Measurements from ENCODE around the gene C16orf96. TPM values are rescaled to one million over a fixed set of nuclear protein-coding genes. Genes with fewer than 3 reads are reported as not detected.

C16orf96 gene
- total RNA-seq, 1 donor from 2014 or later = 0.11 TPM

DNA sequence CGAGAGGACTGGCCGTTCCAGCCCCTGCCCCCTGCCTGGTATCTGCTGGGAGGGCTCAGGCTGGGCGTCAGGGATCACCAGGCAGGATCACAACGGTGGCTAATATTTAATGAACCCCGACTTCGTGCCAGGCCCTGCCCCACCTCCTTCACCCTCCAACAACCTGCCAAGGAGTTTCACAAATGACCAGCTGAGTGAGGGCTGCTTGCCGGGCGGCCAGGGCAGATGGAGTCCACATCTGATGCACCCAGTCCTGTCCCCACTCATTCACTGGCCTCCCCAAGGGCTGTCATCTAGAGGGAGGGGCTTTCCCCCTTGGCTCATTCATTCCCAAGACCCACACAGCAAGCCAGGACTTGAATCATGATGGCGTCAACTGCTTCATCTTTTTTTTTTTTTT lies 41.0 kb downstream of the C16orf96 start:
- Mint-ChIP-seq H3K4me3 (no peak overlapping the region), H3K27me3 (ENCODE audit: insufficient read depth, low read depth) (peaks cover 17% of the 10 kb centered on the region), H3K27ac (no peak overlapping the region), H3K36me3 (no peaks in the 10 kb centered on the region), H3K9me3 (no peaks in the 10 kb centered on the region), H3K4me1 (peaks cover 14% of the 10 kb centered on the region)
- peaks cover 22% of the 10 kb centered on the region for H3K4me1 ChIP-seq
- no peak overlapping the region for H3K4me3 ChIP-seq
- TF ChIP-seq, protein P1, sequence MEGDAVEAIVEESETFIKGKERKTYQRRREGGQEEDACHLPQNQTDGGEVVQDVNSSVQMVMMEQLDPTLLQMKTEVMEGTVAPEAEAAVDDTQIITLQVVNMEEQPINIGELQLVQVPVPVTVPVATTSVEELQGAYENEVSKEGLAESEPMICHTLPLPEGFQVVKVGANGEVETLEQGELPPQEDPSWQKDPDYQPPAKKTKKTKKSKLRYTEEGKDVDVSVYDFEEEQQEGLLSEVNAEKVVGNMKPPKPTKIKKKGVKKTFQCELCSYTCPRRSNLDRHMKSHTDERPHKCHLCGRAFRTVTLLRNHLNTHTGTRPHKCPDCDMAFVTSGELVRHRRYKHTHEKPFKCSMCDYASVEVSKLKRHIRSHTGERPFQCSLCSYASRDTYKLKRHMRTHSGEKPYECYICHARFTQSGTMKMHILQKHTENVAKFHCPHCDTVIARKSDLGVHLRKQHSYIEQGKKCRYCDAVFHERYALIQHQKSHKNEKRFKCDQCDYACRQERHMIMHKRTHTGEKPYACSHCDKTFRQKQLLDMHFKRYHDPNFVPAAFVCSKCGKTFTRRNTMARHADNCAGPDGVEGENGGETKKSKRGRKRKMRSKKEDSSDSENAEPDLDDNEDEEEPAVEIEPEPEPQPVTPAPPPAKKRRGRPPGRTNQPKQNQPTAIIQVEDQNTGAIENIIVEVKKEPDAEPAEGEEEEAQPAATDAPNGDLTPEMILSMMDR (IDR thresholded peaks at IDR 0.05) = no peak
- TF ChIP-seq EZH2phosphoT487 (IDR thresholded peaks at IDR 0.05) (no peak), EZH2 (IDR thresholded peaks at IDR 0.05) (no peak)
- no peak for DNase-seq (ENCODE audit: low spot score)
- H3K27ac ChIP-seq = no peak overlapping the region
- H3K36me3 ChIP-seq = no peaks in the 10 kb centered on the region
- no peak overlapping the region for H3K4me2 ChIP-seq
- H3F3A ChIP-seq (ENCODE audit: low read depth) = peaks cover 9% of the 10 kb centered on the region
- H3K79me2 ChIP-seq (ENCODE audit: low read depth) = no peaks in the 10 kb centered on the region
- H2AFZ ChIP-seq (replicated peaks) = no peak overlapping the region
- H3K9me3 ChIP-seq (ENCODE audit: low read depth) = no peaks in the 10 kb centered on the region
- no peaks in the 10 kb centered on the region for H4K20me1 ChIP-seq (ENCODE audit: low read depth)
- H3K27me3 ChIP-seq = no peaks in the 10 kb centered on the region
- no peak overlapping the region for H3K9ac ChIP-seq

DNA sequence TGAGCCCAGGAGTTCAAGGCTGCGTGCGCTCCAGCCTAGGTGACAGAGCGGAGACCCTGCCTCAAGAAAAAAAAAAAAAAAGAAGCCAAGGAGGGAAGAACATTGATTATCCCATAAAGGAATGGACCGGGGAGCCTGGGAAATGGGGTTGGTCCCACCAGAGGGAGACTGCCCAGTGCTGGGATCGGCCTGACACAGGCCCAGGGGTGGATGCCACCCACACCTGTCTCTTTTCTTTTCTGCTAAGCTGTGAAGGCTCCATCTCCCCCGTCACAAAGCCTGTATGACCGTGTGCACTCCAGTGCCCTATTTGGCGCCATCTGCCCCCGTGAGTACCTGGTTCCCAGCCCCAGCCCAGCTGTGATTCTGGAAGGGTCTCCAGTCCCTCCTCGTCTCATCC lies 42.9 kb downstream of the C16orf96 start:
- H3K4me1 Mint-ChIP-seq = peaks cover 10% of the 10 kb centered on the region
- Histone ChIP-seq H3K9ac (no peak overlapping the region), H4K20me1 (ENCODE audit: low read depth) (no peaks in the 10 kb centered on the region), H3K36me3 (no peaks in the 10 kb centered on the region), H3K27me3 (no peaks in the 10 kb centered on the region), H2AFZ (replicated peaks) (no peak overlapping the region), H3K9me3 (ENCODE audit: low read depth) (no peaks in the 10 kb centered on the region), H3K4me2 (no peak overlapping the region), H3K4me1 (peaks cover 15% of the 10 kb centered on the region), H3F3A (ENCODE audit: low read depth) (peaks cover 9% of the 10 kb centered on the region), H3K27ac (no peak overlapping the region), H3K4me3 (no peak overlapping the region), H3K79me2 (ENCODE audit: low read depth) (no peaks in the 10 kb centered on the region)
- no peaks in the 10 kb centered on the region for H3K36me3 Mint-ChIP-seq
- TF ChIP-seq, protein P1 (IDR thresholded peaks at IDR 0.05) = no peak
- TF ChIP-seq EZH2phosphoT487 (IDR thresholded peaks at IDR 0.05) = no peak
- TF ChIP-seq EZH2 (IDR thresholded peaks at IDR 0.05) = no peak
- H3K4me3 Mint-ChIP-seq = no peak overlapping the region
- DNase-seq (ENCODE audit: low spot score) = no peak
- no peak overlapping the region for H3K27ac Mint-ChIP-seq
- no peaks in the 10 kb centered on the region for H3K9me3 Mint-ChIP-seq
- H3K27me3 Mint-ChIP-seq (ENCODE audit: insufficient read depth, low read depth) = peaks cover 14% of the 10 kb centered on the region

DNA sequence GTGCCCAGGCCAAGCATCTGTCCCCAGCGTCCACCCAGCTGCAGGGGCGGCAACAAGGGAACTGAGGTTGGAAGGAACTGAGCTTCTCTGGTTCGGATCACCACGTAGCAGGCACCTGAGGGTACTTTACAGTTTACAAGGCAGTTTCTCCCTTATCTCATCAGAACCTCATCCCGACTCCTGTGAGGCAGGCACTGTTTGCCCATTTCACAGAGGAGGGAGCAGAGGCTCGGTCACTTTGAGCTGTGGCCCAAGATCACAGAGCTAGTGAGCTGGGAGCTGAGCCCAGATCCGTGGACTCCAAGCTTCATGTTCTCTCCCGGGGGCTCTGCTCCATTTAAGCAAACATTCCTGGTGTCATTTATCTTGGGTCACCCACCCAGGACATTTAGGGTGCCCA lies 43.4 kb downstream of the C16orf96 start:
- no peak for DNase-seq (ENCODE audit: low spot score)
- Mint-ChIP-seq H3K36me3 (no peaks in the 10 kb centered on the region), H3K4me1 (peaks cover 10% of the 10 kb centered on the region), H3K27ac (no peak overlapping the region), H3K27me3 (ENCODE audit: insufficient read depth, low read depth) (peaks cover 14% of the 10 kb centered on the region), H3K9me3 (no peaks in the 10 kb centered on the region), H3K4me3 (no peak overlapping the region)
- no peak overlapping the region for H2AFZ ChIP-seq (replicated peaks)
- no peaks in the 10 kb centered on the region for H3K36me3 ChIP-seq
- H3K27ac ChIP-seq = no peak overlapping the region
- H3F3A ChIP-seq (ENCODE audit: low read depth) = peaks cover 9% of the 10 kb centered on the region
- no peaks in the 10 kb centered on the region for H3K79me2 ChIP-seq (ENCODE audit: low read depth)
- no peak overlapping the region for H3K4me3 ChIP-seq
- no peaks in the 10 kb centered on the region for H4K20me1 ChIP-seq (ENCODE audit: low read depth)
- H3K4me1 ChIP-seq = peaks cover 15% of the 10 kb centered on the region
- TF ChIP-seq EZH2phosphoT487 (IDR thresholded peaks at IDR 0.05) (no peak), EZH2 (IDR thresholded peaks at IDR 0.05) (no peak)
- TF ChIP-seq, protein P1 (IDR thresholded peaks at IDR 0.05) = no peak
- H3K9me3 ChIP-seq (ENCODE audit: low read depth) = no peaks in the 10 kb centered on the region
- H3K27me3 ChIP-seq = no peaks in the 10 kb centered on the region
- H3K4me2 ChIP-seq = no peak overlapping the region
- no peak overlapping the region for H3K9ac ChIP-seq
